GM12878 (cell line): ENCODE results near the gene PTCRA. TPM values are rescaled to one million over a fixed set of nuclear protein-coding genes. Genes with fewer than 3 reads are reported as not detected.

Source experiments
- ATAC-seq: fragments of 200-7000 bp; cut with Tn5 transposase; 3 replicates; pipeline ENCODE4 v1.9.1; 2020; ENCODE audit warnings: mild to moderate bottlenecking, moderate library complexity
- BruUV-seq: library from RNA; stranded (reverse); fragments of 400-500 nt; replicated peaks from 2 replicates; lab custom pipeline; 2021; lab: Mats Ljungman, UMichigan
- CTCF ChIA-PET: fragments of 300-600 bp; sonication (Branson Sonifier 250); formaldehyde crosslinking; extraction: SDS; loops from one replicate; lab custom pipeline; 2021; ENCODE audit warnings: inconsistent platforms; lab: Yijun Ruan, JAX
- POLR2A ChIA-PET: fragments of 350-600 bp; formaldehyde crosslinking; extraction: SDS; loops from one replicate; lab custom pipeline; 2021; ENCODE audit warnings: inconsistent platforms; lab: Charles Lee
- RAD21 ChIA-PET: fragments of 300-600 bp; sonication (Branson Sonifier 250); formaldehyde crosslinking; loops from one replicate; lab custom pipeline; 2023; ENCODE audit warnings: antibody characterized with exemption; ENCODE audit not compliant: unreplicated experiment; lab: Charles Lee
- SMC1A ChIA-PET: fragments of 300-600 bp; sonication (Branson Sonifier 250); formaldehyde crosslinking; loops from one replicate; lab custom pipeline; 2023; ENCODE audit not compliant: unreplicated experiment, uncharacterized antibody; lab: Charles Lee
- DNase-seq: peaks from one replicate; pipeline ENCODE4 v3.0.0-alpha.2; 2011; ENCODE audit warnings: low read depth, low spot score
- FAIRE-seq: peaks from 3 replicates; lab custom pipeline; 2011; peaks lifted over from hg19 to GRCh38; lab: Jason Lieb, UNC
- H2AFZ ChIP-seq: 2 replicates; pipeline ENCODE4 v1.6.0; 2011; ENCODE audit warnings: low read depth, low read length, control low read depth; ENCODE audit not compliant: control insufficient read depth
- H3K27ac ChIP-seq: 2 replicates; pipeline ENCODE4 v1.5.1; 2011; ENCODE audit warnings: control low read depth; ENCODE audit not compliant: control insufficient read depth, insufficient read depth
- H3K27me3 ChIP-seq, 2 experiments: replicated peaks in 1 of 2; 2 replicates each; pipeline versions ENCODE4 v1.6.0 to v1.6.1; 2011; ENCODE audit warnings: low read length in 1 of 2; ENCODE audit not compliant: control insufficient read depth in 2 of 2, insufficient read depth in 2 of 2
- H3K36me3 ChIP-seq, 2 experiments: 2 replicates each; pipeline ENCODE4 v1.5.1; 2011; ENCODE audit warnings: low read length in 1 of 2; ENCODE audit not compliant: control insufficient read depth in 2 of 2, insufficient read depth in 2 of 2
- H3K4me1 ChIP-seq: 2 replicates; pipeline ENCODE4 v1.6.1; 2011; ENCODE audit warnings: mild to moderate bottlenecking, low read length, moderate library complexity, mixed read lengths; ENCODE audit not compliant: control insufficient read depth, insufficient read depth
- H3K4me2 ChIP-seq: 2 replicates; pipeline ENCODE4 v1.6.0; 2011; ENCODE audit warnings: control low read depth; ENCODE audit not compliant: control insufficient read depth, insufficient read depth
- H3K4me3 ChIP-seq: fragments of 200-600 bp; sonication (generic); 2 replicates; pipeline ENCODE4 v1.5.1; 2016
- H3K79me2 ChIP-seq: 2 replicates; pipeline ENCODE4 v1.6.0; 2011; ENCODE audit warnings: low read length; ENCODE audit not compliant: control insufficient read depth, insufficient read depth
- H3K9ac ChIP-seq: 2 replicates; pipeline ENCODE4 v1.8.0; 2011; ENCODE audit warnings: low read length, control low read depth, mixed read lengths; ENCODE audit not compliant: control insufficient read depth, insufficient read depth
- H3K9me3 ChIP-seq: replicated peaks from 3 replicates; pipeline ENCODE4 v1.5.1; 2011; ENCODE audit warnings: mild to moderate bottlenecking, low read length; ENCODE audit not compliant: control insufficient read depth, insufficient read depth
- H4K20me1 ChIP-seq: 2 replicates; pipeline ENCODE4 v1.6.0; 2011; ENCODE audit not compliant: control insufficient read depth, insufficient read depth
- CEBPB ChIP-seq, 2 experiments: fragments of 150-350 bp in 1 of 2; IDR thresholded peaks; 2 replicates each; pipeline ENCODE4 v1.6.1; 2012 to 2014; ENCODE audit warnings: low read depth in 2 of 2, low read length in 2 of 2, borderline replicate concordance in 1 of 2, inconsistent platforms in 1 of 2
- CREB1 ChIP-seq: IDR thresholded peaks from 2 replicates; pipeline ENCODE4 v1.6.1; 2012; ENCODE audit warnings: low read depth, mild to moderate bottlenecking, inconsistent platforms
- WGBS: methylation state at CpG from one replicate; pipeline ENCODE4 v1.1.6; 2016; ENCODE audit warnings: low lambda C conversion rate; ENCODE audit not compliant: insufficient replicate concordance, insufficient coverage; ENCODE audit errors: missing lambda C conversion rate; 5-methylcytosine and 5-hydroxymethylcytosine counted together
- in situ Hi-C: fragments of 300-500 bp; cut with MboI; formaldehyde crosslinking; loops from 9 replicates; pipeline ENCODE4 v1.14.3; 2018; ENCODE audit warnings: mixed read lengths
- intact Hi-C: fragments of 100-400 bp; cut with micrococcal nuclease; formaldehyde crosslinking; loops from one replicate; pipeline ENCODE4 v1.14.2; 2022; ENCODE audit not compliant: unreplicated experiment
- polyA plus RNA-seq, 11 experiments: library from polyadenylated mRNA; depleted of rRNA in 4 of 11; unstranded in 6 of 11; stranded (reverse) in 5 of 11; fragments of >200 nt; fragmentation: Nextera tagmentation in 4 of 11; fragmentation: Illumina TruSeq in 1 of 11; extraction: Ambion mirVana in 4 of 11; extraction: Trizol in 1 of 11; gene quantifications; 1 replicate in 1 of 11; 2 replicates in 10 of 11; pipeline versions ENCODE4 v1.2.1 to v1.2.3, GENCODE V29; 2011 to 2016; ENCODE audit warnings: inconsistent platforms in 2 of 11, missing spikeins in 2 of 11, low read depth in 1 of 11
- total RNA-seq, 4 experiments: library from RNA; depleted of rRNA in 3 of 4; stranded (reverse); fragments of >200 nt in 3 of 4; fragmentation: Illumina TruSeq in 1 of 4; extraction: Trizol in 1 of 4; gene quantifications; 2 replicates each; pipeline versions ENCODE4 v1.2.1 to v1.2.3, GENCODE V29; 2013 to 2021
- TF ChIP-seq, protein P1 (sequence below): fragments of 450-650 bp; formaldehyde crosslinking; IDR thresholded peaks from 2 replicates; pipeline ENCODE4 v1.4.0; 2020; ENCODE audit warnings: mild to moderate bottlenecking, moderate library complexity

PTCRA gene
- total and polyA plus RNA-seq, 10 of the 15 experiments (the other 5 are each of a cell fraction or from before 2014, with no cell fraction given): 0.10 to 1.1 (median 0.19) TPM; not detected in 4

- Histone ChIP-seq H3K79me2 (peaks cover 25% of the 10 kb centered on the region), H3K36me3 (no peaks in the 10 kb centered on the region; a peak in 1 of 4 replicates), H3K4me2 (no peak overlapping the region), H3K9ac (no peak overlapping the region), H3K4me1 (peaks cover 9% of the 10 kb centered on the region), H3K4me3 (no peak overlapping the region), H3K27ac (no peak overlapping the region), H4K20me1 (no peaks in the 10 kb centered on the region), H3K27me3 (no peaks in the 10 kb centered on the region), H2AFZ (no peak overlapping the region), H3K9me3 (no peaks in the 10 kb centered on the region)
- SMC1A ChIA-PET: interaction anchor here (1.1 to 2.2 kb wide), 2 partner anchors 9 to 17 kb away, joined by 4 to 8 read pairs; partner anchors contain the start of gene PPP2R5D
- in situ Hi-C loops (no loop called here), intact Hi-C loops (no loop called here)
- FAIRE-seq (no peak), ATAC-seq (no peak), DNase-seq (no peak)
- POLR2A ChIA-PET: interaction anchor here (1.0 kb wide), 1 partner anchor 9 kb away, joined by 10 read pairs; the partner anchor contains the start of gene PPP2R5D
- CTCF ChIA-PET: interaction anchor here (0.6 kb wide), 2 partner anchors 403 to 761 kb away, joined by 3 read pairs; no protein-coding TSS in a partner anchor
- RAD21 ChIA-PET: interaction anchor here (0.7 kb wide), 1 partner anchor 9 kb away, joined by 3 read pairs; the partner anchor contains the start of gene PPP2R5D
- TF ChIP-seq, protein P1, sequence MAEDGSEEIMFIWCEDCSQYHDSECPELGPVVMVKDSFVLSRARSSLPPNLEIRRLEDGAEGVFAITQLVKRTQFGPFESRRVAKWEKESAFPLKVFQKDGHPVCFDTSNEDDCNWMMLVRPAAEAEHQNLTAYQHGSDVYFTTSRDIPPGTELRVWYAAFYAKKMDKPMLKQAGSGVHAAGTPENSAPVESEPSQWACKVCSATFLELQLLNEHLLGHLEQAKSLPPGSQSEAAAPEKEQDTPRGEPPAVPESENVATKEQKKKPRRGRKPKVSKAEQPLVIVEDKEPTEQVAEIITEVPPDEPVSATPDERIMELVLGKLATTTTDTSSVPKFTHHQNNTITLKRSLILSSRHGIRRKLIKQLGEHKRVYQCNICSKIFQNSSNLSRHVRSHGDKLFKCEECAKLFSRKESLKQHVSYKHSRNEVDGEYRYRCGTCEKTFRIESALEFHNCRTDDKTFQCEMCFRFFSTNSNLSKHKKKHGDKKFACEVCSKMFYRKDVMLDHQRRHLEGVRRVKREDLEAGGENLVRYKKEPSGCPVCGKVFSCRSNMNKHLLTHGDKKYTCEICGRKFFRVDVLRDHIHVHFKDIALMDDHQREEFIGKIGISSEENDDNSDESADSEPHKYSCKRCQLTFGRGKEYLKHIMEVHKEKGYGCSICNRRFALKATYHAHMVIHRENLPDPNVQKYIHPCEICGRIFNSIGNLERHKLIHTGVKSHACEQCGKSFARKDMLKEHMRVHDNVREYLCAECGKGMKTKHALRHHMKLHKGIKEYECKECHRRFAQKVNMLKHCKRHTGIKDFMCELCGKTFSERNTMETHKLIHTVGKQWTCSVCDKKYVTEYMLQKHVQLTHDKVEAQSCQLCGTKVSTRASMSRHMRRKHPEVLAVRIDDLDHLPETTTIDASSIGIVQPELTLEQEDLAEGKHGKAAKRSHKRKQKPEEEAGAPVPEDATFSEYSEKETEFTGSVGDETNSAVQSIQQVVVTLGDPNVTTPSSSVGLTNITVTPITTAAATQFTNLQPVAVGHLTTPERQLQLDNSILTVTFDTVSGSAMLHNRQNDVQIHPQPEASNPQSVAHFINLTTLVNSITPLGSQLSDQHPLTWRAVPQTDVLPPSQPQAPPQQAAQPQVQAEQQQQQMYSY: no peak
- no peak for TF ChIP-seq CEBPB (IDR thresholded peaks at IDR 0.05; ENCODE audit: borderline replicate concordance in 1 of 2, low read depth in 2 of 2, low read length in 2 of 2)
- no peak for TF ChIP-seq CREB1
- WGBS: 98% methylated on average over 5 of the region's 5 CpGs
- BruUV-seq: no TSS peak
These were observed 59.2 kb downstream of the PTCRA start for GRCh38 chr6:42974919-42975505.

Other genes with a start within 250 kb of the PTCRA start
Only the 7 nearest of the 15 such genes appear.
- 98.0 and 111 TPM in 2 replicates for gene RPL7L1, start 36.4 kb upstream of the PTCRA start, total RNA-seq (2014; rRNA removed)
- gene RPL7L1, start 36.4 kb upstream of the PTCRA start, total RNA-seq (2014; rRNA removed; fragmentation: Illumina TruSeq; extraction: Trizol): 142 and 143 TPM in 2 replicates
- gene RPL7L1, start 36.4 kb upstream of the PTCRA start, total RNA-seq (2021): 79.5 and 85.3 TPM in 2 replicates
- gene RPL7L1, start 36.4 kb upstream of the PTCRA start, polyA plus RNA-seq (2011; rRNA removed): 54.1 and 71.8 TPM in 2 replicates
- 154 and 200 TPM in 2 replicates for gene RPL7L1, start 36.4 kb upstream of the PTCRA start, polyA plus RNA-seq (2014; fragmentation: Illumina TruSeq; extraction: Trizol)
- gene RPL7L1, start 36.4 kb upstream of the PTCRA start, polyA plus RNA-seq (2014; fragmentation: Nextera tagmentation; extraction: Ambion mirVana): 100 to 1,000 TPM in 1 of 2 experiments, 10 to 100 TPM in 1; 98.2 to 119 TPM
- gene RPL7L1, start 36.4 kb upstream of the PTCRA start, polyA plus RNA-seq (2014; rRNA removed): 78.9 and 83.8 TPM in 2 replicates
- gene RPL7L1, start 36.4 kb upstream of the PTCRA start, polyA plus RNA-seq (2016; fragmentation: Nextera tagmentation; extraction: Ambion mirVana): 100 to 1,000 TPM; 109 to 119 TPM
- 54.8 and 54.9 TPM in 2 replicates for gene CNPY3, start 13.4 kb downstream of the PTCRA start, total RNA-seq (2014; rRNA removed)
- 49.2 and 51.3 TPM in 2 replicates for gene CNPY3, start 13.4 kb downstream of the PTCRA start, total RNA-seq (2014; rRNA removed; fragmentation: Illumina TruSeq; extraction: Trizol)
- gene CNPY3, start 13.4 kb downstream of the PTCRA start, total RNA-seq (2021): 87.3 and 87.9 TPM in 2 replicates
- 51.1 and 64.8 TPM in 2 replicates for gene CNPY3, start 13.4 kb downstream of the PTCRA start, polyA plus RNA-seq (2011; rRNA removed)
- gene CNPY3, start 13.4 kb downstream of the PTCRA start, polyA plus RNA-seq (2014; fragmentation: Illumina TruSeq; extraction: Trizol): 38.9 and 82.4 TPM in 2 replicates
- 10 to 100 TPM in 1 of 2 experiments, 1 to 10 TPM in 1; 7.2 to 14.6 TPM for gene CNPY3, start 13.4 kb downstream of the PTCRA start, polyA plus RNA-seq (2014; fragmentation: Nextera tagmentation; extraction: Ambion mirVana)
- gene CNPY3, start 13.4 kb downstream of the PTCRA start, polyA plus RNA-seq (2014; rRNA removed): 85.7 and 93.8 TPM in 2 replicates
- gene CNPY3, start 13.4 kb downstream of the PTCRA start, polyA plus RNA-seq (2016; fragmentation: Nextera tagmentation; extraction: Ambion mirVana): 100 to 1,000 TPM in 1 of 2 experiments, 10 to 100 TPM in 1; 99.9 to 102 TPM
- 0.16 and 0.62 TPM in 2 replicates for gene GNMT, start 44.7 kb downstream of the PTCRA start, total RNA-seq (2014; rRNA removed)
- gene GNMT, start 44.7 kb downstream of the PTCRA start, total RNA-seq (2014; rRNA removed; fragmentation: Illumina TruSeq; extraction: Trizol): 0.67 and 0.83 TPM in 2 replicates
- gene GNMT, start 44.7 kb downstream of the PTCRA start, total RNA-seq (2021): 0.74 and 1.2 TPM in 2 replicates
- gene GNMT, start 44.7 kb downstream of the PTCRA start, polyA plus RNA-seq (2011; rRNA removed): 0.33 and 0.45 TPM in 2 replicates
- 1.1 TPM in 1 of 2 replicates, not detected in the other for gene GNMT, start 44.7 kb downstream of the PTCRA start, polyA plus RNA-seq (2014; fragmentation: Illumina TruSeq; extraction: Trizol)
- gene GNMT, start 44.7 kb downstream of the PTCRA start, polyA plus RNA-seq (2014; fragmentation: Nextera tagmentation; extraction: Ambion mirVana): under 1 TPM; 0.35 TPM
- 0.27 and 0.77 TPM in 2 replicates for gene GNMT, start 44.7 kb downstream of the PTCRA start, polyA plus RNA-seq (2014; rRNA removed)
- gene GNMT, start 44.7 kb downstream of the PTCRA start, polyA plus RNA-seq (2016; fragmentation: Nextera tagmentation; extraction: Ambion mirVana): under 1 TPM; 0.36 to 0.42 TPM
- gene PEX6, start 63.1 kb downstream of the PTCRA start, total RNA-seq (2014; rRNA removed): 19.3 and 19.4 TPM in 2 replicates
- 6.2 and 6.4 TPM in 2 replicates for gene PEX6, start 63.1 kb downstream of the PTCRA start, total RNA-seq (2014; rRNA removed; fragmentation: Illumina TruSeq; extraction: Trizol)
- 20.3 and 21.1 TPM in 2 replicates for gene PEX6, start 63.1 kb downstream of the PTCRA start, total RNA-seq (2021)
- 2.0 and 3.1 TPM in 2 replicates for gene PEX6, start 63.1 kb downstream of the PTCRA start, polyA plus RNA-seq (2011; rRNA removed)
- 3.1 and 6.1 TPM in 2 replicates for gene PEX6, start 63.1 kb downstream of the PTCRA start, polyA plus RNA-seq (2014; fragmentation: Illumina TruSeq; extraction: Trizol)
- gene PEX6, start 63.1 kb downstream of the PTCRA start, polyA plus RNA-seq (2014; fragmentation: Nextera tagmentation; extraction: Ambion mirVana): 1 to 10 TPM in 1 of 2 experiments, under 1 TPM in 1; 0.39 to 1.2 TPM
- gene PEX6, start 63.1 kb downstream of the PTCRA start, polyA plus RNA-seq (2014; rRNA removed): 14.6 and 16.3 TPM in 2 replicates
- gene PEX6, start 63.1 kb downstream of the PTCRA start, polyA plus RNA-seq (2016; fragmentation: Nextera tagmentation; extraction: Ambion mirVana): 1 to 10 TPM; 9.4 to 9.5 TPM
- 34.3 and 36.2 TPM in 2 replicates for gene PPP2R5D, start 68.5 kb downstream of the PTCRA start, total RNA-seq (2014; rRNA removed)
- 23.8 and 24.7 TPM in 2 replicates for gene PPP2R5D, start 68.5 kb downstream of the PTCRA start, total RNA-seq (2014; rRNA removed; fragmentation: Illumina TruSeq; extraction: Trizol)
- 29.5 and 31.0 TPM in 2 replicates for gene PPP2R5D, start 68.5 kb downstream of the PTCRA start, total RNA-seq (2021)
- 35.4 and 56.0 TPM in 2 replicates for gene PPP2R5D, start 68.5 kb downstream of the PTCRA start, polyA plus RNA-seq (2011; rRNA removed)
- 59.0 and 68.0 TPM in 2 replicates for gene PPP2R5D, start 68.5 kb downstream of the PTCRA start, polyA plus RNA-seq (2014; fragmentation: Illumina TruSeq; extraction: Trizol)
- 1 to 10 TPM; 1.5 to 1.6 TPM for gene PPP2R5D, start 68.5 kb downstream of the PTCRA start, polyA plus RNA-seq (2014; fragmentation: Nextera tagmentation; extraction: Ambion mirVana)
- gene PPP2R5D, start 68.5 kb downstream of the PTCRA start, polyA plus RNA-seq (2014; rRNA removed): 29.4 and 29.7 TPM in 2 replicates
- gene PPP2R5D, start 68.5 kb downstream of the PTCRA start, polyA plus RNA-seq (2016; fragmentation: Nextera tagmentation; extraction: Ambion mirVana): 10 to 100 TPM; 42.6 to 43.4 TPM
- gene MEA1, start 97.9 kb downstream of the PTCRA start, total RNA-seq (2014; rRNA removed): 69.3 and 75.6 TPM in 2 replicates
- gene MEA1, start 97.9 kb downstream of the PTCRA start, total RNA-seq (2014; rRNA removed; fragmentation: Illumina TruSeq; extraction: Trizol): 100 and 102 TPM in 2 replicates
- 53.2 and 59.1 TPM in 2 replicates for gene MEA1, start 97.9 kb downstream of the PTCRA start, total RNA-seq (2021)
- gene MEA1, start 97.9 kb downstream of the PTCRA start, polyA plus RNA-seq (2011; rRNA removed): 67.7 and 87.3 TPM in 2 replicates
- gene MEA1, start 97.9 kb downstream of the PTCRA start, polyA plus RNA-seq (2014; fragmentation: Illumina TruSeq; extraction: Trizol): 97.2 and 113 TPM in 2 replicates
- 100 to 1,000 TPM in 1 of 2 experiments, 10 to 100 TPM in 1; 90.7 to 105 TPM for gene MEA1, start 97.9 kb downstream of the PTCRA start, polyA plus RNA-seq (2014; fragmentation: Nextera tagmentation; extraction: Ambion mirVana)
- 69.9 and 76.1 TPM in 2 replicates for gene MEA1, start 97.9 kb downstream of the PTCRA start, polyA plus RNA-seq (2014; rRNA removed)
- 100 to 1,000 TPM; 136 to 148 TPM for gene MEA1, start 97.9 kb downstream of the PTCRA start, polyA plus RNA-seq (2016; fragmentation: Nextera tagmentation; extraction: Ambion mirVana)
- 79.1 and 86.1 TPM in 2 replicates for gene KLHDC3, start 98.2 kb downstream of the PTCRA start, total RNA-seq (2014; rRNA removed)
- gene KLHDC3, start 98.2 kb downstream of the PTCRA start, total RNA-seq (2014; rRNA removed; fragmentation: Illumina TruSeq; extraction: Trizol): 39.6 and 41.8 TPM in 2 replicates
- 65.7 and 67.2 TPM in 2 replicates for gene KLHDC3, start 98.2 kb downstream of the PTCRA start, total RNA-seq (2021)
- gene KLHDC3, start 98.2 kb downstream of the PTCRA start, polyA plus RNA-seq (2011; rRNA removed): 33.1 and 53.1 TPM in 2 replicates
- gene KLHDC3, start 98.2 kb downstream of the PTCRA start, polyA plus RNA-seq (2014; fragmentation: Illumina TruSeq; extraction: Trizol): 49.1 and 56.7 TPM in 2 replicates
- gene KLHDC3, start 98.2 kb downstream of the PTCRA start, polyA plus RNA-seq (2014; fragmentation: Nextera tagmentation; extraction: Ambion mirVana): 1 to 10 TPM; 2.4 to 8.9 TPM
- 54.1 and 57.0 TPM in 2 replicates for gene KLHDC3, start 98.2 kb downstream of the PTCRA start, polyA plus RNA-seq (2014; rRNA removed)
- 100 to 1,000 TPM in 1 of 2 experiments, 10 to 100 TPM in 1; 99.7 to 102 TPM for gene KLHDC3, start 98.2 kb downstream of the PTCRA start, polyA plus RNA-seq (2016; fragmentation: Nextera tagmentation; extraction: Ambion mirVana)